ENCODE results near the gene DYNLRB1. TPM values are rescaled to one million over a fixed set of nuclear protein-coding genes. Genes with fewer than 3 reads are reported as not detected.

DYNLRB1 gene
- polyA plus RNA-seq, 3 donors = 139 to 166 (median 148) TPM

- Histone ChIP-seq H3K9me3 (replicated peaks in 1 of 2; ENCODE audit: control insufficient read depth in 1 of 2, insufficient read depth in 1 of 2, low read length in 2 of 2) (no peaks in the 10 kb centered on the region), H3K4me2 (replicated peaks; ENCODE audit: extremely low read depth, low read length, poor library complexity, severe bottlenecking) (no peak overlapping the region), H2AFZ (ENCODE audit: insufficient read depth, low read depth, low read length, poor library complexity, severe bottlenecking) (no peak overlapping the region), H3K79me2 (ENCODE audit: insufficient read depth, low read length) (no peaks in the 10 kb centered on the region), H3K27me3 (ENCODE audit: control insufficient read depth in 2 of 2, insufficient read depth in 2 of 2, low read length in 2 of 2) (no peaks in the 10 kb centered on the region), H3K27ac (ENCODE audit: low read depth in 1 of 2, low read length in 2 of 2) (no peak overlapping the region), H3K4me3 (replicated peaks in 1 of 3; ENCODE audit: low read depth in 2 of 3, low read length in 3 of 3) (no peak overlapping the region), H4K20me1 (ENCODE audit: insufficient read depth, low read length) (no peaks in the 10 kb centered on the region), H3K36me3 (replicated peaks in 1 of 2; ENCODE audit: control insufficient read depth in 1 of 2, insufficient read depth in 2 of 2, low read length in 2 of 2) (peaks cover 6 to 35% of the 10 kb centered on the region in 2 donors), H3K4me1 (ENCODE audit: control insufficient read depth in 1 of 2, insufficient read depth in 2 of 2, low read length in 2 of 2) (peaks cover 10 to 12% of the 10 kb centered on the region in 2 donors), H3K9ac (ENCODE audit: insufficient read depth, low read length, poor library complexity, severe bottlenecking) (no peak overlapping the region)
- TF ChIP-seq CTCF (IDR thresholded peaks at IDR 0.05) = no peak
- Mint-ChIP-seq H3K36me3 (peaks cover 24 to 30% of the 10 kb centered on the region in 2 donors), H3K4me1 (peaks cover 17% of the 10 kb centered on the region), H3K9me3 (no peaks in the 10 kb centered on the region), H3K27ac (peak overlapping the region in 1 of 7 donors; percentile 70), H3K4me3 (no peak overlapping the region), H3K27me3 (ENCODE audit: low read depth in 3 of 3) (no peaks in the 10 kb centered on the region)
- WGBS (ENCODE audit: insufficient coverage) = 0% methylated on average over 1 of the region's 2 CpGs
- intact Hi-C loops (cut with micrococcal nuclease) = no loop called here
- peak in 1 of 3 donors; percentile 78 for DNase-seq
Measured at GRCh38 chr20:34578025-34578424, 61.8 kb downstream of the DYNLRB1 start.

GRCh38 chr20:34578521-34578920, 62.3 kb downstream of the DYNLRB1 start:
- Mint-ChIP-seq H3K36me3 (peaks cover 20 to 30% of the 10 kb centered on the region in 2 donors), H3K27me3 (ENCODE audit: low read depth in 3 of 3) (no peaks in the 10 kb centered on the region), H3K9me3 (no peaks in the 10 kb centered on the region), H3K27ac (peak overlapping the region in 2 of 7 donors; percentile 63 to 70), H3K4me1 (peaks cover 17% of the 10 kb centered on the region), H3K4me3 (no peak overlapping the region)
- peaks cover 10 to 12% of the 10 kb centered on the region in 2 donors for H3K4me1 ChIP-seq (ENCODE audit: control insufficient read depth in 1 of 2, insufficient read depth in 2 of 2, low read length in 2 of 2)
- H3K4me2 ChIP-seq (replicated peaks; ENCODE audit: extremely low read depth, low read length, poor library complexity, severe bottlenecking) = no peak overlapping the region
- no peaks in the 10 kb centered on the region for H3K9me3 ChIP-seq (replicated peaks in 1 of 2; ENCODE audit: control insufficient read depth in 1 of 2, insufficient read depth in 1 of 2, low read length in 2 of 2)
- no peak overlapping the region for H3K4me3 ChIP-seq (replicated peaks in 1 of 3; ENCODE audit: low read depth in 2 of 3, low read length in 3 of 3)
- H3K27me3 ChIP-seq (ENCODE audit: control insufficient read depth in 2 of 2, insufficient read depth in 2 of 2, low read length in 2 of 2) = no peaks in the 10 kb centered on the region
- no peak overlapping the region for H3K9ac ChIP-seq (ENCODE audit: insufficient read depth, low read length, poor library complexity, severe bottlenecking)
- WGBS (ENCODE audit: insufficient coverage) = 84% methylated on average over 6 of the region's 6 CpGs
- H3K27ac ChIP-seq (ENCODE audit: low read depth in 1 of 2, low read length in 2 of 2) = no peak overlapping the region
- no peak overlapping the region for H2AFZ ChIP-seq (ENCODE audit: insufficient read depth, low read depth, low read length, poor library complexity, severe bottlenecking)
- no peaks in the 10 kb centered on the region for H4K20me1 ChIP-seq (ENCODE audit: insufficient read depth, low read length)
- DNase-seq = no peak
- intact Hi-C loops (cut with micrococcal nuclease) = no loop called here
- peaks cover 6 to 35% of the 10 kb centered on the region in 2 donors for H3K36me3 ChIP-seq (replicated peaks in 1 of 2; ENCODE audit: control insufficient read depth in 1 of 2, insufficient read depth in 2 of 2, low read length in 2 of 2)
- TF ChIP-seq CTCF (IDR thresholded peaks at IDR 0.05) = no peak
- H3K79me2 ChIP-seq (ENCODE audit: insufficient read depth, low read length) = no peaks in the 10 kb centered on the region
